Upper lobe of left lung (tissue), 6 donors: ENCODE measurements around the gene VPS33B. TPM values are rescaled to one million over a fixed set of nuclear protein-coding genes. Genes with fewer than 3 reads are reported as not detected.

Source experiments
- ATAC-seq, 2 donors: fragments of 200-7000 bp; cut with Tn5 transposase; one replicate each; pipeline ENCODE4 v1.9.1; 2022; ENCODE audit warnings: mild to moderate bottlenecking in 2 of 2, moderate library complexity in 2 of 2; ENCODE audit not compliant: low FRiP score in 2 of 2
- DNase-seq, 2 donors: peaks; one replicate each; pipeline ENCODE4 v3.0.0-alpha.2; 2019 to 2020
- H3K27ac ChIP-seq, 4 donors: fragments of 200-600 bp; sonication (generic); one replicate each; pipeline ENCODE4 v1.5.1; 2016 to 2019
- H3K27me3 ChIP-seq, 4 donors: fragments of 200-600 bp; sonication (generic); one replicate each; pipeline ENCODE4 v1.5.1; 2017 to 2019
- H3K36me3 ChIP-seq, 4 donors: fragments of 200-600 bp; sonication (generic); one replicate each; pipeline ENCODE4 v1.5.1; 2016 to 2019
- H3K4me1 ChIP-seq, 4 donors: fragments of 200-600 bp; sonication (generic); one replicate each; pipeline ENCODE4 v1.5.1; 2018 to 2019
- H3K4me3 ChIP-seq, 4 donors: fragments of 200-600 bp; sonication (generic); one replicate each; pipeline ENCODE4 v1.5.1; 2017 to 2019; ENCODE audit warnings: mild to moderate bottlenecking in 2 of 4, moderate library complexity in 1 of 4
- H3K9me3 ChIP-seq, 4 donors: fragments of 200-600 bp; sonication (generic); one replicate each; pipeline ENCODE4 v1.5.1; 2018 to 2019
- CTCF ChIP-seq, 6 experiments: fragments of 450-650 bp in 4 of 6; fragments of 200-600 bp in 2 of 6; sonication (generic) in 2 of 6; IDR thresholded peaks; one replicate each; pipeline ENCODE4 v1.5.1; 2016 to 2019; ENCODE audit warnings: antibody characterized with exemption in 6 of 6
- EP300 ChIP-seq, 4 donors: sonication (generic); formaldehyde crosslinking; IDR thresholded peaks; one replicate each; pipeline ENCODE4 v1.5.1; 2017; ENCODE audit warnings: antibody characterized with exemption in 4 of 4, control low read depth in 2 of 4
- POLR2A ChIP-seq, 4 donors: fragments of 450-650 bp; IDR thresholded peaks; one replicate each; pipeline ENCODE4 v1.5.1; 2016 to 2017; ENCODE audit warnings: antibody characterized with exemption in 4 of 4, mild to moderate bottlenecking in 2 of 4
- POLR2AphosphoS5 ChIP-seq, 2 donors: sonication (generic); formaldehyde crosslinking; IDR thresholded peaks; one replicate each; pipeline ENCODE4 v1.5.1; 2017; ENCODE audit warnings: antibody characterized with exemption in 2 of 2
- WGBS, 2 donors: methylation state at CpG; one replicate each; pipeline ENCODE4 v1.1.5; 2017 to 2018; 5-methylcytosine and 5-hydroxymethylcytosine counted together
- total RNA-seq, 6 donors: library from RNA; depleted of rRNA in 4 of 6; stranded (reverse); fragments of >200 nt in 4 of 6; gene quantifications; one replicate each; pipeline versions ENCODE4 v1.1.0 to v1.2.1, GENCODE V29; 2016 to 2021
- donor health status: DM: no; HTN: no; CAD: no; lungs with moderate emphysema.
- donor health status: DM: no; HTN: yes; CAD: no; lungs with severe emphysema.

The VPS33B gene
- total RNA-seq, 6 donors from 2014 or later, result 9.2 to 20.2 (median 14.8) TPM

DNA sequence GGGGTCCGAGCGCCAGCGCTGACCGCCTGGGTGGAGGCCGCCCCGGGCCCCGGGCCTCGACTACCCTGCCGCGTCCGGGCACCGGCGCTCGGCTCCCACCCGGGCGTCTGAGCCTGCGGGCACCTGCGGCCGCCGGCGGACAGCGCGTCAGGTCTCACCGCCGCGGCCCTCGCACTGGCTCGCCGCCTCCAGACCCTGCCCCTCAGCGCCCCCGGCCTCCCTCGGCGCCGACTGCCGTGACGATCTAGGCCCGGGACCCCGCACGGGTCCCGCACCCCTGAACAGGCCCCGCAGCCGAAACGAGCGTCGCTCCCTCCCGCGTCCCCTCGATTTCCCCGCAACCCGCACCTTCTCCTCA lies 28.4 kb downstream of the VPS33B start:
- H3K27ac ChIP-seq, result peak overlapping the region; percentile 83 to 92 (median 86)
- peak; percentile 35 to 48 for ATAC-seq
- peaks cover 5 to 13% (median 10%) of the 10 kb centered on the region in 4 donors for H3K36me3 ChIP-seq
- WGBS, 2 donors, result 0 to 1% methylated on average over 12 to 42 of the region's 50 CpGs
- H3K27me3 ChIP-seq, result no peaks in the 10 kb centered on the region
- H3K9me3 ChIP-seq, result no peaks in the 10 kb centered on the region
- peak; percentile 22 to 88 for DNase-seq
- H3K4me3 ChIP-seq, result peak overlapping the region; percentile 75 to 93 (median 91)
- TF ChIP-seq POLR2A (IDR thresholded peaks at IDR 0.05) (no peak), POLR2AphosphoS5 (IDR thresholded peaks at IDR 0.05) (no peak), CTCF (IDR thresholded peaks at IDR 0.05) (no peak), EP300 (IDR thresholded peaks at IDR 0.05) (no peak)
- H3K4me1 ChIP-seq, result peaks cover 0 to 17% (median 7%) of the 10 kb centered on the region in 4 donors

DNA sequence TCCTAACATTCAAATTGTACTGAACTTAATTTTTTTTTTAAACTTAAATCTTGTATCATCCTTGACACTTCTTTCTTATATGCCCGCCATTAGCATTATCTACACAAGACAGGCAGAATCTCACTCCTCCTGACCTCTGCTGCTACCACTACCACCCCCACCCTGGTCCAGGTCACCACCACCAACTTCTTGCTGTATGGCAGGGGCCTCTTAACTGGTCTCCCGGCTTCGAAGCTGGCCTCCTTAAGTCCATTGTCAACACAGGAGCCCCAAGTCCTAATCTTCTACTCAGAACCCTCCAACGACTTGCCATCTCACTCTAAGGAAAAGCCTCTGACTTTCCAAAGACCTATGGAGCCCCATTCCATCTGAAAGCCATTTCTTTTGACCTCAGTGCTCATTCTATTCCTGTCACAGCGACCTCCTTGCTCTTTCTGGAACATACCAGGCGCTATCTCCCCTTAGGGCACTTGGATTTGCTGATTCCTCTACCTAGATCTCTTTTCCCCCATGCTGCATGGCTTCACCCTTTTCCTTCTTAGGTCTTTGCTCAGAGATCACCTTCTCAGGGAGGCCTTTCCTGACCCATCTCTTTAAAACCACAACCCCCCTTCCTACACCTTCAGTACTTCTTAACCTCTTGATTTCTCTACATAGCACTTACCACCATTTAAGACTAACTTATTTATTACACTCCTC lies 30.7 kb downstream of the VPS33B start:
- 74 to 89% methylated on average over 6 of the region's 6 CpGs for WGBS, 2 donors

DNA sequence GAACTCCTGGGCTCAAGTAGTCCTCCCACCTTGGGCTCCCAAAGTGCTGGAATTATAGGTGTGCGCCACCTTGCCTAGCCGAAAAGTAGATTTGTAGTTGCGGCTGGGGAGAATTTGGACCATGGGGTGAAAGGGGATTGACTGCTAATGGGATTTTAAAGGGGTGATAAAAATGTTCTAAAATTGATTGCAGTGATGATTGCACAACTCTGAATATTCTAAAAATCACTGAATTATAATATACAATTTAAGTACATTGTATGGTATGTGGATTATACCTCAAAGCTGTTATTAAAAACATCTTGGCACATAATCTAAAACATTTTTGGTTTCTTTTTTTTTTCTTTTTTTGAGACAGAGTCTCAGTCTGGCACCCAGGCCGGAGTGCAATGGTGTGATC lies 31.9 kb downstream of the VPS33B start:
- H3K27me3 ChIP-seq, result no peaks in the 10 kb centered on the region
- H3K4me3 ChIP-seq, result no peak overlapping the region
- no peak for TF ChIP-seq EP300 (IDR thresholded peaks at IDR 0.05)
- TF ChIP-seq POLR2AphosphoS5 (IDR thresholded peaks at IDR 0.05), result no peak
- TF ChIP-seq CTCF (IDR thresholded peaks at IDR 0.05), result no peak
- no peak for TF ChIP-seq POLR2A (IDR thresholded peaks at IDR 0.05)
- H3K4me1 ChIP-seq, result peaks cover 0 to 17% (median 7%) of the 10 kb centered on the region in 4 donors
- H3K27ac ChIP-seq, result no peak overlapping the region
- 94 to 96% methylated on average over 4 of the region's 4 CpGs for WGBS, 2 donors
- ATAC-seq (no peak), DNase-seq (no peak)
- no peaks in the 10 kb centered on the region for H3K36me3 ChIP-seq
- no peaks in the 10 kb centered on the region for H3K9me3 ChIP-seq

More for the DNA sequence above, 30.7 kb downstream of the VPS33B start:
- TF ChIP-seq EP300 (IDR thresholded peaks at IDR 0.05) (no peak), POLR2A (IDR thresholded peaks at IDR 0.05) (no peak), POLR2AphosphoS5 (IDR thresholded peaks at IDR 0.05) (no peak), CTCF (IDR thresholded peaks at IDR 0.05) (no peak)
- Histone ChIP-seq H3K9me3 (no peaks in the 10 kb centered on the region), H3K4me3 (no peak overlapping the region), H3K27ac (no peak overlapping the region), H3K27me3 (no peaks in the 10 kb centered on the region), H3K4me1 (peaks cover 0 to 17% (median 7%) of the 10 kb centered on the region in 4 donors), H3K36me3 (no peaks in the 10 kb centered on the region)
- ATAC-seq (no peak), DNase-seq (no peak)

GRCh38 chr15:90989040-90989768 lies 33.2 kb downstream of the VPS33B start:
- Histone ChIP-seq H3K9me3 (no peaks in the 10 kb centered on the region), H3K27me3 (no peaks in the 10 kb centered on the region), H3K4me3 (no peak overlapping the region), H3K36me3 (no peaks in the 10 kb centered on the region), H3K27ac (no peak overlapping the region), H3K4me1 (peaks cover 0 to 10% (median 4%) of the 10 kb centered on the region in 4 donors)
- ATAC-seq, result no peak
- 74 to 95% methylated on average over 7 of the region's 7 CpGs for WGBS, 2 donors
- no peak for DNase-seq
- TF ChIP-seq POLR2AphosphoS5 (IDR thresholded peaks at IDR 0.05) (no peak), EP300 (IDR thresholded peaks at IDR 0.05) (no peak), POLR2A (IDR thresholded peaks at IDR 0.05) (no peak), CTCF (IDR thresholded peaks at IDR 0.05) (no peak)
